NCI-H82 treated with DMSO at 0.1 percent for 48 hours (cell line): ENCODE measurements around the gene ACSM6.
"Not testable (repeated sequence)": the region's sequence is repeated elsewhere in the genome, so short reads cannot be mapped to it uniquely, and the experiment has no call there.

Experiments
- DNase-seq: peaks from one replicate; lab custom pipeline; 2025; ENCODE audit not compliant: unreplicated experiment; lab: John Stamatoyannopoulos, UW

Gene ACSM6

GRCh38 chr10:95214369-95214768 lies 20.3 kb downstream of the ACSM6 start:
- no peak for DNase-seq

GRCh38 chr10:95214793-95215192 lies 20.8 kb downstream of the ACSM6 start:
- no peak for DNase-seq

- DNase-seq: no peak
These were observed 23.4 kb downstream of the ACSM6 start for GRCh38 chr10:95217476-95217875.

GRCh38 chr10:95220539-95220938 lies 26.5 kb downstream of the ACSM6 start:
- no peak for DNase-seq

GRCh38 chr10:95221124-95221523 lies 27.1 kb downstream of the ACSM6 start:
- no peak for DNase-seq

- DNase-seq: no peak
These were observed 31.1 kb downstream of the ACSM6 start for GRCh38 chr10:95225136-95225535.

- not testable (repeated sequence) for DNase-seq
These were observed 35.1 kb downstream of the ACSM6 start for GRCh38 chr10:95228934-95229723.

- no peak for DNase-seq
These were observed 35.9 kb downstream of the ACSM6 start for GRCh38 chr10:95229724-95230627.

GRCh38 chr10:95230677-95231586 lies 36.9 kb downstream of the ACSM6 start:
- not testable (repeated sequence) for DNase-seq

- DNase-seq: no peak
These were observed 39.5 kb downstream of the ACSM6 start for GRCh38 chr10:95233377-95234034.

GRCh38 chr10:95234951-95235350 lies 40.9 kb downstream of the ACSM6 start:
- DNase-seq: no peak

- DNase-seq: no peak
These were observed 41.6 kb downstream of the ACSM6 start for GRCh38 chr10:95235676-95236067.

- DNase-seq: no peak
These were observed 42.2 kb downstream of the ACSM6 start for GRCh38 chr10:95236068-95236903.

GRCh38 chr10:95237376-95238170 lies 43.5 kb downstream of the ACSM6 start:
- no peak for DNase-seq

- DNase-seq: not testable (repeated sequence)
These were observed 46.1 kb downstream of the ACSM6 start for GRCh38 chr10:95240096-95240495.

- no peak for DNase-seq
These were observed 46.8 kb downstream of the ACSM6 start for GRCh38 chr10:95240811-95241210.

GRCh38 chr10:95241533-95241932 lies 47.5 kb downstream of the ACSM6 start:
- DNase-seq: no peak

GRCh38 chr10:95242581-95243317 lies 48.7 kb downstream of the ACSM6 start:
- no peak for DNase-seq
